Neural crest cell (in vitro differentiated cells): ENCODE data around the gene PAX8. TPM values are rescaled to one million over a fixed set of nuclear protein-coding genes. Genes with fewer than 3 reads are reported as not detected.

Source experiments
- DNase-seq: peaks from one replicate; pipeline ENCODE4 v3.0.0; 2021; ENCODE audit warnings: low read depth, mixed read lengths, low spot score
- H3K27ac Mint-ChIP-seq: one replicate; pipeline ENCODE4 v1.8.0; 2021; ENCODE audit warnings: mild to moderate bottlenecking, mixed read lengths; ENCODE audit not compliant: unreplicated experiment
- H3K27me3 Mint-ChIP-seq: 2 replicates; pipeline ENCODE4 v1.8.0; 2021; ENCODE audit warnings: low read depth, mild to moderate bottlenecking, mixed read lengths
- H3K36me3 Mint-ChIP-seq: 2 replicates; pipeline ENCODE4 v1.8.0; 2021; ENCODE audit warnings: low read depth, mild to moderate bottlenecking, mixed read lengths
- H3K4me1 Mint-ChIP-seq: 2 replicates; pipeline ENCODE4 v1.8.0; 2021; ENCODE audit warnings: mixed read lengths
- H3K4me3 Mint-ChIP-seq: one replicate; pipeline ENCODE4 v1.8.0; 2021; ENCODE audit warnings: mild to moderate bottlenecking, mixed read lengths
- H3K9me3 Mint-ChIP-seq: 2 replicates; pipeline ENCODE4 v1.8.0; 2021; ENCODE audit warnings: mixed read lengths
- total RNA-seq: library from RNA; stranded (reverse); gene quantifications from 2 replicates; pipeline ENCODE4 v1.2.1, GENCODE V29; 2021
- TF ChIP-seq, protein P1 (sequence below): fragments of 200-600 bp; sonication (generic); conservative IDR thresholded peaks from 2 replicates; pipeline ENCODE4 v1.5.0; 2021; ENCODE audit warnings: antibody characterized with exemption, mild to moderate bottlenecking

The PAX8 gene
- total RNA-seq, 1 donor from 2014 or later, result 0.49 TPM

DNA sequence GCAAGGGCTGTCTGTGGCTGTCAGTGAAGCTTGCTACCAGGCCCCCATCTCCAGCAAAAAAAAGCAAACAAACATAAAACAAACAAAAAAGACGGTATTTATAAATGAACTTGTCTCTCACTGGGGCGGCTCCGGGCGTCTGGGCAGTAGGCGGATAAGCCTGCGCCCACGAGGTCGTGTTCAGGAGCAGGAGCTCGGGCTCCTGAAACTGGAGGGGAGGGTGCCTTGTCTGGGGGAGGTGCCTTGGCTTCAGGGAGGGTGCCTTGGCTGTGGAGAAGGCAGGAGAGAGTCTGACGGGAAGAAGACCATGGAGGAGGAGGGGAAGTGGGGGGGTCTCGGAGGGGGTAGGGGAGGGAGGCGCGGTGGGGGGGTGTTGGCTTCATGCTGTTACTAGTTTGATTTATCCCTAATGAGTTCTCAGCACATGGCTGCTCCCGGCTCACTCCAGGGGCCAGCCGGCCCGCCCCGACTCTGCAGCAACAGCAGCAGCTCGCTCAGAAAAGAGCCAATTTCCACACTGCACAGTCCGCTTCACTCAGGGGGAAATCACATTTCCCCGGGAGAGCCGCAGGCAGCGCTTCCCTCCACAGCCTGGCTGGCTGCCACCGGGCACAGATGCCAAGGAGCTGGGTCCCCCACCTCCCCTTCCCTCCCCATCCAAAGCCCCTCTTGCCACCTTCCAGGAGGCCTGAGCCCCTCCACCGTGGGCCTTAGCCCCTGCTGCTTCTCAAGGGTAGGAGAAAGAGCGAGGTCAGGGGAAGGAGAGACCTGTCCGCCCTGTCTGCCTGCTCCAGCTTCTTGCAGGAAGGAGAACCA lies 66.3 kb downstream of the PAX8 start:
- H3K4me1 Mint-ChIP-seq, result peaks cover 33% of the 10 kb centered on the region
- TF ChIP-seq, protein P1, sequence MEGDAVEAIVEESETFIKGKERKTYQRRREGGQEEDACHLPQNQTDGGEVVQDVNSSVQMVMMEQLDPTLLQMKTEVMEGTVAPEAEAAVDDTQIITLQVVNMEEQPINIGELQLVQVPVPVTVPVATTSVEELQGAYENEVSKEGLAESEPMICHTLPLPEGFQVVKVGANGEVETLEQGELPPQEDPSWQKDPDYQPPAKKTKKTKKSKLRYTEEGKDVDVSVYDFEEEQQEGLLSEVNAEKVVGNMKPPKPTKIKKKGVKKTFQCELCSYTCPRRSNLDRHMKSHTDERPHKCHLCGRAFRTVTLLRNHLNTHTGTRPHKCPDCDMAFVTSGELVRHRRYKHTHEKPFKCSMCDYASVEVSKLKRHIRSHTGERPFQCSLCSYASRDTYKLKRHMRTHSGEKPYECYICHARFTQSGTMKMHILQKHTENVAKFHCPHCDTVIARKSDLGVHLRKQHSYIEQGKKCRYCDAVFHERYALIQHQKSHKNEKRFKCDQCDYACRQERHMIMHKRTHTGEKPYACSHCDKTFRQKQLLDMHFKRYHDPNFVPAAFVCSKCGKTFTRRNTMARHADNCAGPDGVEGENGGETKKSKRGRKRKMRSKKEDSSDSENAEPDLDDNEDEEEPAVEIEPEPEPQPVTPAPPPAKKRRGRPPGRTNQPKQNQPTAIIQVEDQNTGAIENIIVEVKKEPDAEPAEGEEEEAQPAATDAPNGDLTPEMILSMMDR, result no peak
- H3K9me3 Mint-ChIP-seq, result no peaks in the 10 kb centered on the region
- H3K4me3 Mint-ChIP-seq, result no peak overlapping the region
- no peak for DNase-seq
- no peaks in the 10 kb centered on the region for H3K27me3 Mint-ChIP-seq
- H3K27ac Mint-ChIP-seq, result no peak overlapping the region
- H3K36me3 Mint-ChIP-seq, result no peaks in the 10 kb centered on the region

DNA sequence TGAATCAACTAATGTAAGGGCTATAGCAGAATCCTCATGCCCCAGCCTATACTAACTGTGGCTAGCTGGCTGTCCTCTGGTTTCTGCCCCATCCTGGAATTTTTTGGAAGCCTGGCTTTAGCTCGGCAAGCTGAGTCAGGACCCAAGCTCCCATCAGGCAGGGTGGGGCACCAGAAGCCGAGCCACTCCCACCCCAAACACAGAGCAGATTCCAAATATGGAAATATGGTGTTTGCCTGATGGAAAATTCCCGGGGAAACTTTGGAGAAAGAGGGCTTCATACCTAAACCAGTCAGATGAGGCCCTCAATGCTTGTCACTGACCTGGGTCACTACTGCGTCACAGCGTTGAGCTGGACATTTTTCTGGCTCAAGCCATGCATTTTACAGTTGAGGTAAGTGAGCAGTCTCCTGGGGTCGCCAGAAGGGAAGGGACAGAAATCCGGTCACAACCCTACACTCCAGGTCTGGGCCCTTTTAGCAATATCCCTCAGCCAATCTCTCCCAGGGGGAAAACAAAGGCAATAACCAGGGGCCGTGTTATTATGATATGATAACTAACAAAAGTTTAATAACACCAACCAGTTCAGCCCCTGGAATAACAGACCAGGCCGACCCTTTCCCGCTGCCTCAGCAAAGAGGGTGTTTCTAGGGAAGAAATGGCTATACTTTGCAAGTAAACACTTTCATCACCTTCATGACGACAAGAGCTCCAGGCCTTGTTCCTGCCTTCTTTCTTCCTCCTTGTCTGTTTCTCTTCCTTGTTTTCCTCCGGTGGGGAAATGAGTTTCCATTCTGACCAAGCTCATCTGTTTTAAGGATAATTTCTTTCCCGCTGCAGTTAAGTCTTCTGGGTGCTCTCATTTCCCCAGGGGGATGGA lies 67.3 kb downstream of the PAX8 start:
- H3K36me3 Mint-ChIP-seq, result no peaks in the 10 kb centered on the region
- no peak overlapping the region for H3K4me3 Mint-ChIP-seq
- no peaks in the 10 kb centered on the region for H3K9me3 Mint-ChIP-seq
- H3K27ac Mint-ChIP-seq, result no peak overlapping the region
- TF ChIP-seq, protein P1, result no peak
- H3K27me3 Mint-ChIP-seq, result no peaks in the 10 kb centered on the region
- DNase-seq, result no peak
- peaks cover 23% of the 10 kb centered on the region for H3K4me1 Mint-ChIP-seq

DNA sequence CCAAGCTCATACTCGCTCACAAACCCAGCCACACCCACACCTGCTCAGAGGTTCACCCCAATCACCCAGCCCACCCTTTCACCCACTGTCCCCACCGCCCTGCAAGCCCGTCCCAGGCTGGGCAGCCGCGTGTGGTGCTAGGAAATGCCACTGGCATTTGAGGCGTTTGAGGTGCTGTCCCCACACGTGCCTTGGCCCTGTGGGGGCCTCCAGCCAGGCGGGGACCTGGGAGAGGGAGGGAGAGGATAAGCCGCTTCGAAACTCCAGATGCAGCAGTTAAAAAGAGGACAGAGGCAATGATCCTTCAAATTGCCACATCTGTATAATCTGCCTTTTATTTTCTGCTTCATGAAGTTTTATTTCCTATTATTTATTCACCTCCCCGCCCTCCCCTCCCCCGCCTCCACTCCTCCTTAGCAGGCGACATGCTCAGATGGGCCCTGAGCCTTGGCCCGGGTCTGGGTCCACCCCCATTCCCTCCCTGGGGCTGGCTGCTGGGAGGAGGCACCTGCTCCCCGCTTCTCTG lies 69.0 kb downstream of the PAX8 start:
- H3K4me1 Mint-ChIP-seq, result peaks cover 20% of the 10 kb centered on the region
- no peaks in the 10 kb centered on the region for H3K36me3 Mint-ChIP-seq
- DNase-seq, result no peak
- no peaks in the 10 kb centered on the region for H3K9me3 Mint-ChIP-seq
- TF ChIP-seq, protein P1, result no peak
- no peak overlapping the region for H3K4me3 Mint-ChIP-seq
- H3K27ac Mint-ChIP-seq, result no peak overlapping the region
- H3K27me3 Mint-ChIP-seq, result no peaks in the 10 kb centered on the region

DNA sequence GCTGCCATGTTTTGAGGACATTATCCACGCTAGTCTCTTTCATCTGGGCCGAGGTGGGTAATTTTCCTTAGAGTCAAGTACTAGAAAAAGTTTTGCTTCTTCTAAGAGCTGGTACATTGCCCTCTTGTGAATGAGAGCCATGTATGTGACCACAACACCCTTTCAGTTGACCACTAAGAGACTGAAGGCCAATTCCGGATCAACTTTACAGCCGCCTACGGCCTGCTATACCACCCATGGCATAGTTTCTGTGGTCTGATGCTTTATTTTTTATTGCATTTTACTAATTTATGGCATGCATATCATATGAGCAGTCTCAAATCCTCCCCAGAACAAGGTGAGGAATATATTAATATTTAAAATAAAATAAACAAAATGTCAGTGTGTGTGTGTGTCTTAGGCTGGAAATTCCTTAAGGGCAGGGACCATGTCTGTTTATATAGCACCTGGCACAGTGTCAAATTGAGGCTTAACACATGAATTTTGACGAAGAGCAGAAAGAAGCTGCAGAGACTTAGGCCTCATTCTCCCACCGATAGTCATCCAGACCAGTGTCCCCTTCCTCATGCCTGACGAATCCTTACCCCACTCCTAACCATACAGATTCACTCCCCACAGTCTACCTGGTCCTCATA lies 69.6 kb downstream of the PAX8 start:
- no peak overlapping the region for H3K27ac Mint-ChIP-seq
- TF ChIP-seq, protein P1, result no peak
- no peak for DNase-seq
- H3K36me3 Mint-ChIP-seq, result no peaks in the 10 kb centered on the region
- H3K4me1 Mint-ChIP-seq, result peaks cover 20% of the 10 kb centered on the region
- H3K4me3 Mint-ChIP-seq, result no peak overlapping the region
- no peaks in the 10 kb centered on the region for H3K9me3 Mint-ChIP-seq
- no peaks in the 10 kb centered on the region for H3K27me3 Mint-ChIP-seq

DNA sequence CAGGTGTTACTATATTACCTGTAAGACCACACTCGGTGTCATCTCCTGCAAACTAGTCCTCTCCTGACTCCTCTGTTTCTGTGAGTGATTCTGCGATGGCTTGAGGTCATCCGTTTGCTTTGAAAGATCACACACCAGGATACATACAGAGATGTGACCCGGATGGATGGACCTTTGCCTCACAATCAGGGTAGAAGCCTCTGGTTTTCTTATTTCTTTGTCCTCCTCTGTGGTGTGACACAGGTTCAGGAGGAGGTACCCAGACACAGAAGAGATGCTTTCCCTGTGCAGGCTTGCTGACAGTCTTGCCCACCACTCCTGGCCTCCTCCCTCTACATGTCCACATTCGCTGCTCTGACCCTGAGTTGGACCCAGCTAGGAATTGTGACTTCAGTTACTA lies 70.3 kb downstream of the PAX8 start:
- H3K4me3 Mint-ChIP-seq, result no peak overlapping the region

More for the DNA sequence above, 70.3 kb downstream of the PAX8 start:
- Mint-ChIP-seq H3K9me3 (no peaks in the 10 kb centered on the region), H3K27me3 (no peaks in the 10 kb centered on the region), H3K27ac (no peak overlapping the region), H3K36me3 (no peaks in the 10 kb centered on the region), H3K4me1 (peaks cover 23% of the 10 kb centered on the region)
- DNase-seq, result no peak
- TF ChIP-seq, protein P1, result no peak
